ENCODE measurements around the gene ZYG11B.

DNA sequence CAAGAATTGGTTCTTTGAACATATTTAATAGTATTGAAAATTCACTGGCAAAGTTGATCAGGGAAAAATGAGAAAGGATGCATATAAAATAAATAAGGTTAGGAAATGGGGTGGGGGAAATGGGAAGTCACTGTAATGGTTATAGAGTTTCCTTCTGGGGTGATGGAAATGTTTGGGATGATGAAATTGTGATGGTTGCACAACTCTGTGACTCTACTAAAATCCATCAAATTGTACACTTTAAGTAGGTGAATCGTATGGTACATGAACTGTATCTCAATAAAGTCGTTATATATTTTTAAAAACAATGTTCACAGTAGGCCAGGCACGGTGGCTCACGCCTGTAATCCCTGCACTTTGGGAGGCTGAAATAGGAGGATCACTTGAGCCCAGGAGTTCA, 59.9 kb downstream of the ZYG11B start:
- TF ChIP-seq, protein P1, sequence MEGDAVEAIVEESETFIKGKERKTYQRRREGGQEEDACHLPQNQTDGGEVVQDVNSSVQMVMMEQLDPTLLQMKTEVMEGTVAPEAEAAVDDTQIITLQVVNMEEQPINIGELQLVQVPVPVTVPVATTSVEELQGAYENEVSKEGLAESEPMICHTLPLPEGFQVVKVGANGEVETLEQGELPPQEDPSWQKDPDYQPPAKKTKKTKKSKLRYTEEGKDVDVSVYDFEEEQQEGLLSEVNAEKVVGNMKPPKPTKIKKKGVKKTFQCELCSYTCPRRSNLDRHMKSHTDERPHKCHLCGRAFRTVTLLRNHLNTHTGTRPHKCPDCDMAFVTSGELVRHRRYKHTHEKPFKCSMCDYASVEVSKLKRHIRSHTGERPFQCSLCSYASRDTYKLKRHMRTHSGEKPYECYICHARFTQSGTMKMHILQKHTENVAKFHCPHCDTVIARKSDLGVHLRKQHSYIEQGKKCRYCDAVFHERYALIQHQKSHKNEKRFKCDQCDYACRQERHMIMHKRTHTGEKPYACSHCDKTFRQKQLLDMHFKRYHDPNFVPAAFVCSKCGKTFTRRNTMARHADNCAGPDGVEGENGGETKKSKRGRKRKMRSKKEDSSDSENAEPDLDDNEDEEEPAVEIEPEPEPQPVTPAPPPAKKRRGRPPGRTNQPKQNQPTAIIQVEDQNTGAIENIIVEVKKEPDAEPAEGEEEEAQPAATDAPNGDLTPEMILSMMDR (optimal IDR thresholded peaks at IDR 0.05 in 1 of 3, IDR thresholded peaks at IDR 0.05 in 1 of 3, conservative IDR thresholded peaks at IDR 0.05 in 1 of 3; ENCODE audit: extremely low read depth in 1 of 3, insufficient read depth in 2 of 3, low read length in 3 of 3) = no peak
- no peak for TF ChIP-seq EZH2 (IDR thresholded peaks at IDR 0.05; ENCODE audit: low read length)

Measured in keratinocyte (primary cell).